ENCODE data around the gene CAPN13.

- TF ChIP-seq CTCF (IDR thresholded peaks at IDR 0.05): no peak
- no peak for TF ChIP-seq POLR2A (IDR thresholded peaks at IDR 0.05)
- TF ChIP-seq POLR2AphosphoS5 (IDR thresholded peaks at IDR 0.05): no peak
Observed at GRCh38 chr2:30729031-30729430, 78.2 kb downstream of the CAPN13 start.

Data from upper lobe of left lung (tissue), 4 donors.